ENCODE results near the gene FAM83B.
"Not testable (repeated sequence)": the region's sequence is repeated elsewhere in the genome, so short reads cannot be mapped to it uniquely, and the experiment has no call there.

The FAM83B gene

GRCh38 chr6:54896302-54896701, 49.7 kb downstream of the FAM83B start:
- no peak for DNase-seq (ENCODE audit: low read depth in 1 of 2, low spot score in 1 of 2)

GRCh38 chr6:54897462-54898189, 51.1 kb downstream of the FAM83B start:
- no peak for DNase-seq (ENCODE audit: low read depth in 1 of 2, low spot score in 1 of 2)

- DNase-seq (ENCODE audit: low read depth in 1 of 2, low spot score in 1 of 2) = no peak
These were observed 52.2 kb downstream of the FAM83B start for GRCh38 chr6:54898767-54899166.

GRCh38 chr6:54899442-54899841, 52.9 kb downstream of the FAM83B start:
- DNase-seq (ENCODE audit: low read depth in 1 of 2, low spot score in 1 of 2) = no peak

- no peak for DNase-seq (ENCODE audit: low read depth in 1 of 2, low spot score in 1 of 2)
These were observed 53.4 kb downstream of the FAM83B start for GRCh38 chr6:54899986-54900385.

GRCh38 chr6:54900666-54901065, 54.1 kb downstream of the FAM83B start:
- DNase-seq (ENCODE audit: low read depth in 1 of 2, low spot score in 1 of 2) = no peak

GRCh38 chr6:54903884-54904283, 57.3 kb downstream of the FAM83B start:
- no peak for DNase-seq (ENCODE audit: low read depth in 1 of 2, low spot score in 1 of 2)

GRCh38 chr6:54907355-54907754, 60.8 kb downstream of the FAM83B start:
- no peak for DNase-seq (ENCODE audit: low read depth in 1 of 2, low spot score in 1 of 2)

GRCh38 chr6:54909184-54909583, 62.6 kb downstream of the FAM83B start:
- DNase-seq (ENCODE audit: low read depth in 1 of 2, low spot score in 1 of 2) = no peak

GRCh38 chr6:54910431-54910884, 63.9 kb downstream of the FAM83B start:
- DNase-seq (ENCODE audit: low read depth in 1 of 2, low spot score in 1 of 2) = no peak

GRCh38 chr6:54910921-54911320, 64.3 kb downstream of the FAM83B start:
- no peak for DNase-seq (ENCODE audit: low read depth in 1 of 2, low spot score in 1 of 2)

- no peak for DNase-seq (ENCODE audit: low read depth in 1 of 2, low spot score in 1 of 2)
These were observed 66.6 kb downstream of the FAM83B start for GRCh38 chr6:54913211-54913610.

- no peak for DNase-seq (ENCODE audit: low read depth in 1 of 2, low spot score in 1 of 2)
These were observed 70.3 kb downstream of the FAM83B start for GRCh38 chr6:54916858-54917257.

- DNase-seq (ENCODE audit: low read depth in 1 of 2, low spot score in 1 of 2) = no peak
These were observed 74.1 kb downstream of the FAM83B start for GRCh38 chr6:54920628-54921027.

GRCh38 chr6:54921891-54922290, 75.3 kb downstream of the FAM83B start:
- DNase-seq (ENCODE audit: low read depth in 1 of 2, low spot score in 1 of 2) = no peak

GRCh38 chr6:54929245-54929909, 82.8 kb downstream of the FAM83B start:
- DNase-seq (ENCODE audit: low read depth in 1 of 2, low spot score in 1 of 2) = no peak

- no peak for DNase-seq (ENCODE audit: low read depth in 1 of 2, low spot score in 1 of 2)
These were observed 86.1 kb downstream of the FAM83B start for GRCh38 chr6:54932622-54933021.

- DNase-seq (ENCODE audit: low read depth in 1 of 2, low spot score in 1 of 2) = no peak
These were observed 89.2 kb downstream of the FAM83B start for GRCh38 chr6:54935739-54936138.

GRCh38 chr6:54937371-54937770, 90.8 kb downstream of the FAM83B start:
- no peak for DNase-seq (ENCODE audit: low read depth in 1 of 2, low spot score in 1 of 2)

GRCh38 chr6:54957698-54958097, 111.1 kb downstream of the FAM83B start:
- DNase-seq (ENCODE audit: low read depth in 1 of 2, low spot score in 1 of 2) = no peak

GRCh38 chr6:54958446-54958845, 111.9 kb downstream of the FAM83B start:
- no peak for DNase-seq (ENCODE audit: low read depth in 1 of 2, low spot score in 1 of 2)

GRCh38 chr6:54959820-54960219, 113.2 kb downstream of the FAM83B start:
- no peak for DNase-seq (ENCODE audit: low read depth in 1 of 2, low spot score in 1 of 2)

- not testable (repeated sequence) for DNase-seq (ENCODE audit: low read depth in 1 of 2, low spot score in 1 of 2)
These were observed 114.8 kb downstream of the FAM83B start for GRCh38 chr6:54961372-54961771.
